Measurements from ENCODE around the gene RWDD3. TPM values are rescaled to one million over a fixed set of nuclear protein-coding genes. Genes with fewer than 3 reads are reported as not detected.

Gene RWDD3
- total RNA-seq, 2 donors from 2014 or later: 15.4 to 15.8 TPM

DNA sequence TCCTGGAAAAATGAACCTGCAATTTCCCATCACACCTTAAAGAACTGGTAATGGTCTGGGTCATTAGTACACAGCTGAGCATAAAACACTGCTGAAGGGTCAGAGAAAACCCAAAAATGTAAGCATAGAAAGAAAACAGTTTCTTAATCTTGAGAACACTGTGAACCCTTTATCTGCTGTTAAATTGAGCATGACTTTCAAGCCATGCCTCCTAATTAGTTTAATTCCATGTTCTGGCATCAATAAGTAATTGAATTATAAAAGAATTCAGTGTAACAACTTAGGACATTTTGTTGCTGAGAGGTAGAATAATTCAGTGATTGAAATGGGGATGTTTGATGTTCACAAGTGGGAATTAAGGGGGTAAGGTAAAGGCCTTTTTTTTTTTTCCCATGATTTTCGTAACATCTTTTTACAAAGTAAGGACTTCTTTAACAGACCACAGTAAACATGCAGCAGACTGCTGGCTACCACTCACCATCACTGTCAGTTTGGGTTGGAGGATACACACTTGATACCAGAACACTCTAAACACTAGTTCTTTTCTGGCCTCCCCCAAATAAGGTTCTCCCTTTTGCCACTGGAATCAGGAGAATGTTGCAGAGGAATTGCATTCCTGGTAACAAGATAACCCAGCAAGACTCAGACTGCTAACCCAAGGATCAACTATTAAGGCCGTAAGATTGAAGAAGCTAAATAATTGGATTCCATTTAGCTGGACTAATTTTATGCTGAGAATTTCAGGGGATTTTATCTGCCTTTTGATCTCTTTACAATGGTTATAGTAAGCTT lies 3.0 kb downstream of the RWDD3 start:
- Mint-ChIP-seq H3K36me3 (ENCODE audit: insufficient read depth in 2 of 2) (peaks cover 14 to 19% of the 10 kb centered on the region in 2 donors), H3K4me1 (ENCODE audit: low read depth) (peaks cover 52% of the 10 kb centered on the region), H3K9me3 (peaks cover 3 to 5% of the 10 kb centered on the region in 2 donors), H3K4me3 (peak overlapping the region in 1 of 2 donors; percentile 79), H3K27me3 (ENCODE audit: low read depth) (no peaks in the 10 kb centered on the region), H3K27ac (no peak overlapping the region)
- DNase-seq: no peak
- no peak for ATAC-seq (replicated peaks in 1 of 2)

DNA sequence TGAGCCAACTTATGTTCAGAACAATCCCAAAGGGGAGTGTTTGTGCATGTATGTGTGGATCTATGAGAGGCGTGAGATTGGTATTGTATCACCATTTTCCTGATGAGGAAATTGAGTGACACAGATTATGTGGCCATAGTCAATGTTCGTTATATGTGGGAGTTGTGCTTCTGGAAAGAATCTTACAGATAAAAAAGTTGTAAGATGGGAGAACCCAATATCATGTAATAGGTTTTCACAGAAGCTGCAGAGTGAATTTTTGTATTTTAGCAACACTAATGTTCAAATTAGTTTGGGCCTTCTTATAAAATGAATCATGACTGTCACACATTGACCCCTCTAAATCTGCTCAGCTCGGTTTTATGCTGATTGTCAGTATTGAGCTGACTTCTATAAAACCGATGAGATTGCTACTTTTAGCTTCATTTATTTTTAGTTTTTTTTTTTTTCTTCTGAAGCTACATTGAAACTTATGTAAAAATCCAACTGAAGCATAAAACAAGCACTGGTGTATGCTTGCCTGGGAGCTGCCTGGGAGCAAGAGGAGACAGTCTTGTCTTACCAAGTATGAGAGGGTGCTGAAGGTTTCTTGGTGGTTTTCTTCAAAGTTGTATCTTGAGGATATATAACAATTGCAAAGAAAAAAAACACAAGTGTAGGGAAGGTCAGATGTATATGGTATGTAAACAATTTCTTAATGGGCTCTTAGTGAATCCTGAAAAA lies 4.1 kb downstream of the RWDD3 start:
- DNase-seq (no peak), ATAC-seq (replicated peaks in 1 of 2) (no peak)
- H3K27ac Mint-ChIP-seq: peak overlapping the region; percentile 13
- peaks cover 17 to 23% of the 10 kb centered on the region in 2 donors for H3K36me3 Mint-ChIP-seq (ENCODE audit: insufficient read depth in 2 of 2)
- H3K4me1 Mint-ChIP-seq (ENCODE audit: low read depth): peaks cover 53% of the 10 kb centered on the region
- H3K27me3 Mint-ChIP-seq (ENCODE audit: low read depth): no peaks in the 10 kb centered on the region
- H3K9me3 Mint-ChIP-seq: peaks cover 3 to 8% of the 10 kb centered on the region in 2 donors
- peak overlapping the region in 1 of 2 donors; percentile 50 for H3K4me3 Mint-ChIP-seq

DNA sequence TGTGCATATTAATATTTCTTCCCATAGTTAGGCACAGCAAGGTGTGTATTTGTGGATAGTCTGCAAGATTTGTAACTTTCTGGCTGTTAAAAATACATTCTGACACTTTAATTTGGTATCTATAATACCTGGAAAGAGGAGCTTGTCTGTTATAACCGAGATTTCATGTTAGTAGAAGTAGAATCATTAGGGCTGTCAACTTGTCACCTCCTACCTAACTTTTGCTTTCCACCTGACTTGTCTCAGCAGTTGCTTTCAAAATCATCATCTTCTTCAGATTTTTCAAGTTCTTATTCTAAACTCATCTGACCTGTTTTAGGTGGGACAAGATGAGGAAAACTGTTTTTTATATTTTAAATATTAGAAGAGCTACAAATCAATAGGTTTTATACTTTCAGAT lies 11.0 kb downstream of the RWDD3 start:
- no peak overlapping the region for H3K4me3 Mint-ChIP-seq
- H3K4me1 Mint-ChIP-seq (ENCODE audit: low read depth): peaks cover 21% of the 10 kb centered on the region
- no peaks in the 10 kb centered on the region for H3K27me3 Mint-ChIP-seq (ENCODE audit: low read depth)
- H3K27ac Mint-ChIP-seq: no peak overlapping the region
- ATAC-seq (replicated peaks in 1 of 2) (no peak), DNase-seq (no peak)
- peaks cover 3 to 8% of the 10 kb centered on the region in 2 donors for H3K9me3 Mint-ChIP-seq
- peaks cover 14 to 15% of the 10 kb centered on the region in 2 donors for H3K36me3 Mint-ChIP-seq (ENCODE audit: insufficient read depth in 2 of 2)

DNA sequence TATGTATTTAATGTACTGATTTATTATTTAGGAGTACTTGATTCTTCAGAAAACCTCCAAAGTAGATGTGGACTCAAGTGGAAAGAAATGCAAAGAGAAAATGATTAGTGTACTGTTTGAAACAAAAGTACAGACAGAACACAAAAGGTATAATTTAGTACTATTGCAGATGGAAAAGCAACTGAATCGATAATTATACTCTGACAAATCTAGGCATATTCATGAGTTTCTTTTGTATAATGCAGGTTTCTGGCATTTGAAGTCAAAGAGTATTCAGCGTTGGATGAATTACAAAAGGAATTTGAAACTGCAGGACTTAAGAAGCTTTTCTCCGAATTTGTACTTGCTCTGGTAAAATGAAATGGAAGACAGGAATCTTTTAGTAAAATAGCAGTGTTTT lies 12.5 kb downstream of the RWDD3 start:
- ATAC-seq (replicated peaks in 1 of 2) (no peak), DNase-seq (no peak)
- Mint-ChIP-seq H3K4me3 (no peak overlapping the region), H3K27me3 (ENCODE audit: low read depth) (no peaks in the 10 kb centered on the region), H3K4me1 (ENCODE audit: low read depth) (peaks cover 13% of the 10 kb centered on the region), H3K27ac (no peak overlapping the region), H3K9me3 (peaks cover 0 to 4% of the 10 kb centered on the region in 2 donors), H3K36me3 (ENCODE audit: insufficient read depth in 2 of 2) (peaks cover 6 to 7% of the 10 kb centered on the region in 2 donors)

DNA sequence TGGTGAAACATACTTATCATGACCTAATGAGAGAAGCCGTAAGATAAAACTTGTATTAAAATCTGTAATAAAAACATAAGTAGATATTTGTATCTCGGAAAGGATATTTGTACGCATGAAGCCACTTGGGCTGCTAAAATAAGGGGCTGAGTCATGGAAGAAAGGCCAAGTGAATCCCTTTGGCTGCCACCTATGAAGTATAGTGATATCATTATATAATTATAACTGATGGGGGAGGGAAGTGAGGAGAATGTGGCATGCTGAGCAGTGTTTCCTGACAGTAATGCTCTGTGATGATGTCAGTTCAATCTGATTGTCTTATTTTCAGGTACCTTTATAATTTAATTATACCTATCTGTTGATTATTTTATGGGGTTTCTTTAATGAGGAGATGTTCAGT lies 13.6 kb downstream of the RWDD3 start:
- no peak for DNase-seq
- Mint-ChIP-seq H3K4me3 (no peak overlapping the region), H3K27ac (peak overlapping the region; percentile 72), H3K27me3 (ENCODE audit: low read depth) (no peaks in the 10 kb centered on the region), H3K4me1 (ENCODE audit: low read depth) (peaks cover 13% of the 10 kb centered on the region), H3K9me3 (no peaks in the 10 kb centered on the region), H3K36me3 (ENCODE audit: insufficient read depth in 2 of 2) (peaks cover 0 to 9% of the 10 kb centered on the region in 2 donors)
- ATAC-seq (replicated peaks in 1 of 2): no peak

DNA sequence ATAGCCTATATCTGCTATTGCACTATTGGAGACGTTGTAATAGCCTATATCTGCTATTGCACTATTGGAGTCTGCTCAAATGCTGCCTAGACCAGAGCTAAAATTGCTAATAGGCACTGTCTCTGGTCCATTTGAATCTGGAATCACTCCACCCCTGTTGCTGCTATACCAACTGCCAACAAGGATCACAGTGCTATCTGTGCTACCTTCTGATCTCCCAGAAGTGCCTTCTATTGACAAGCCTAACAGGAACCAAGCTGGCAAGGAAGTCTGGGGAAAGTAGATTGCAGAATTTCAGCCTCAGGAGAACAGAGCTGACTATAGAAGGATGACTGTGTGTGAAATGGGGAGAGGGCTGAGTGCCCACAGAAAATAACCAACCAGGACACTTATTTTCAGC lies 15.9 kb downstream of the RWDD3 start:
- peaks cover 3 to 7% of the 10 kb centered on the region in 2 donors for H3K36me3 Mint-ChIP-seq (ENCODE audit: insufficient read depth in 2 of 2)
- no peaks in the 10 kb centered on the region for H3K4me1 Mint-ChIP-seq (ENCODE audit: low read depth)
- H3K4me3 Mint-ChIP-seq: no peak overlapping the region
- H3K27me3 Mint-ChIP-seq (ENCODE audit: low read depth): no peaks in the 10 kb centered on the region
- no peak for ATAC-seq (replicated peaks in 1 of 2)
- H3K27ac Mint-ChIP-seq: no peak overlapping the region
- peaks cover 0 to 1% of the 10 kb centered on the region in 2 donors for H3K9me3 Mint-ChIP-seq
- no peak for DNase-seq

DNA sequence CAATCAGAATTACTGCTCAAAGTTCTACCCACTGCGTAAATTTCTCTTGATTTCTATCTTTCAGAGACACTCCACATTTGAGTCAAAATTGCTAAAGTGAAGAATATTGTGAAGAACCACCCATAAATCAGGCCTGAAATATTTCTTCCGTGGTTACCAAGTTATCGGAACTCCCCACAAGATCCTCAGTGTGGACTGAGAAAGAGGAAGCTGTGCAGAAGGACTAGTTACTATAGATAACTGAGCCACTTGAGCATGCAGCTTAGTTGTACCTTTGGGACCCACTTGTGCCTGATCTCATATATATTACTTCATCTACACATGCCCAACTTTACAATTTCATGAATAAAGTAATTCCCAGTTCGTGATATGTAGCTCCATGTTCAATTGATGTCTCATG lies 18.4 kb downstream of the RWDD3 start:
- no peak for DNase-seq
- no peak for ATAC-seq (replicated peaks in 1 of 2)
- no peak overlapping the region for H3K4me3 Mint-ChIP-seq
- peaks cover 0 to 1% of the 10 kb centered on the region in 2 donors for H3K9me3 Mint-ChIP-seq
- H3K27me3 Mint-ChIP-seq (ENCODE audit: low read depth): no peaks in the 10 kb centered on the region
- no peak overlapping the region for H3K27ac Mint-ChIP-seq
- H3K4me1 Mint-ChIP-seq (ENCODE audit: low read depth): no peaks in the 10 kb centered on the region
- peaks cover 3 to 7% of the 10 kb centered on the region in 2 donors for H3K36me3 Mint-ChIP-seq (ENCODE audit: insufficient read depth in 2 of 2)

DNA sequence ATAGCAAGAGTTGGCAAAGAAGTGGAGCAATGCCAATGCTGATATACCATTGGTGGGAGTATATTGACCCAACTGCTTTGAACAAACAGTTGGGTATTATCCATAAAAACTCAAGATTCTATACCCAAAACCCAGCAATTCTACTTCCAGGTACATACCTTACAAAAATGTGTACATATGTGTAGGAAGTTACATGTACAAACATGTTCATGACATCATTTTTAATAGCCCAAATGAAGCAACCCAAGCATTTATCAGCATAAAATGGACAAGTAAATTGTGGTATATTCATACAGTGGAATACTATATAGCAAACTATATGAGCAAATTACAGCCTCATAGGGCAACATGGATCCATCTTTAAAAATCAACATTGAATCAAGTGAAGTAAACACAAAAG lies 20.9 kb downstream of the RWDD3 start:
- peaks cover 3 to 7% of the 10 kb centered on the region in 2 donors for H3K36me3 Mint-ChIP-seq (ENCODE audit: insufficient read depth in 2 of 2)
- no peaks in the 10 kb centered on the region for H3K27me3 Mint-ChIP-seq (ENCODE audit: low read depth)
- H3K9me3 Mint-ChIP-seq: peaks cover 0 to 1% of the 10 kb centered on the region in 2 donors
- H3K27ac Mint-ChIP-seq: no peak overlapping the region
- H3K4me1 Mint-ChIP-seq (ENCODE audit: low read depth): no peaks in the 10 kb centered on the region
- no peak overlapping the region for H3K4me3 Mint-ChIP-seq
- DNase-seq: no peak
- ATAC-seq (replicated peaks in 1 of 2): no peak

DNA sequence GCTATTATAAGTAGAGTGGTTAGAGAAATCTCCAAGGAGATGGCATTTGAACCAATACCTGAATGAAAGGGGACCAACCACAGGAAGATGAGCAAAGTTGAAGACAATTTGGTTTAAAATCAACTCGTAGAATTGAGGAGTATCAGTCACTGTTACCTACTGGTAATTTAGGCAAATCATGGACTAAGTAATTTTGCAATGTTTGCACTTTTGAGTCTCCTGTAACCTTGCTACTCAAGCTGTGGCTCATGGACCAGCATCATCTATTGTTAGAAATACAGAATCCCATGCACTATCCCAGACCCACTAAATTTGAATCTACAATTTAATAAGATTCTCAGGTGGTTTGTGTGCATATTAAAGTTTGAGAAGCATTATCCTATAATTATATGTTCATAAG lies 21.8 kb downstream of the RWDD3 start:
- H3K9me3 Mint-ChIP-seq: peaks cover 0 to 1% of the 10 kb centered on the region in 2 donors
- DNase-seq (no peak), ATAC-seq (replicated peaks in 1 of 2) (no peak)
- peaks cover 3 to 7% of the 10 kb centered on the region in 2 donors for H3K36me3 Mint-ChIP-seq (ENCODE audit: insufficient read depth in 2 of 2)
- no peak overlapping the region for H3K4me3 Mint-ChIP-seq
- H3K27ac Mint-ChIP-seq: no peak overlapping the region
- H3K27me3 Mint-ChIP-seq (ENCODE audit: low read depth): no peaks in the 10 kb centered on the region
- H3K4me1 Mint-ChIP-seq (ENCODE audit: low read depth): no peaks in the 10 kb centered on the region

DNA sequence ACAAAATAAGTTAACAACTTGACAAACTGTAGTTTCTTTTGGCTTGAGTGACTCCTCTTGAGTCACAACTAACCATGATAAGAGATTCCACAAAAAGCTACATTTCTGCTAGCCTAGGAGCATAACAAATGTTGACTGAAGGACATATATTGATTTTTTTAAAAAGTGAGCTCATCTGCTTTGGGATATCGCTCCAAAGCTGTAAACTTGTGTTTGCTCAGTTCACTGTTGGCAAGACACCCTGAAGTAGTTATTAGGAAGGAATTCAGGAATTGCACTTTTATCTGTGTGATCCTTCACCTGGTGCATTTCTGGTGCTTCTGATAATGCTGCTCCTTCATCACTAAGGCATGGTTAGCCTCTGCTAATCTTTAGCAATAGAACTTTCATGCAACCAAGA lies 23.7 kb downstream of the RWDD3 start:
- ATAC-seq (replicated peaks in 1 of 2) (no peak), DNase-seq (no peak)
- H3K27me3 Mint-ChIP-seq (ENCODE audit: low read depth): no peaks in the 10 kb centered on the region
- H3K36me3 Mint-ChIP-seq (ENCODE audit: insufficient read depth in 2 of 2): peaks cover 0 to 3% of the 10 kb centered on the region in 2 donors
- H3K9me3 Mint-ChIP-seq: peaks cover 0 to 3% of the 10 kb centered on the region in 2 donors
- H3K4me1 Mint-ChIP-seq (ENCODE audit: low read depth): no peaks in the 10 kb centered on the region
- H3K27ac Mint-ChIP-seq: no peak overlapping the region
- H3K4me3 Mint-ChIP-seq: no peak overlapping the region

DNA sequence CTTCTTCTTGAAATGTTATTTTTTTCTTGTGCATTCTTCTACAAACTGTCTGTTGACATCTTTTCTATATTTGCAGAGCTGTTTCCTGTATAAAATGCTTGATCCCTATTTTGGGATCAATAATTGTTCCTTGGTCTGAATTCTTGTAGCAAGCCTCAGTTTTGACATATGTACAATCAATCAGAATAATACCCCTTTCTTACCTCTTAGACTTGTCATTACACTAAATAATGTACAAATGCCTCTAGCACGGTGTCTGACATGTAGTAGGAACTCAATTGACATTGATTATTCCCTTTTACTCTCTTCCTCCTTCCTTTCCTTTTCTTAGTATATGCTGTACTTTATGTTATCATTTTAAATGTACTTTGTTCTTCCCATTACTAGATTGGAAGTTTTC lies 25.2 kb downstream of the RWDD3 start:
- ATAC-seq (replicated peaks in 1 of 2) (no peak), DNase-seq (no peak)
- Mint-ChIP-seq H3K27ac (no peak overlapping the region), H3K9me3 (peaks cover 0 to 2% of the 10 kb centered on the region in 2 donors), H3K4me3 (no peak overlapping the region), H3K4me1 (ENCODE audit: low read depth) (no peaks in the 10 kb centered on the region), H3K27me3 (ENCODE audit: low read depth) (no peaks in the 10 kb centered on the region), H3K36me3 (ENCODE audit: insufficient read depth in 2 of 2) (no peaks in the 10 kb centered on the region)

DNA sequence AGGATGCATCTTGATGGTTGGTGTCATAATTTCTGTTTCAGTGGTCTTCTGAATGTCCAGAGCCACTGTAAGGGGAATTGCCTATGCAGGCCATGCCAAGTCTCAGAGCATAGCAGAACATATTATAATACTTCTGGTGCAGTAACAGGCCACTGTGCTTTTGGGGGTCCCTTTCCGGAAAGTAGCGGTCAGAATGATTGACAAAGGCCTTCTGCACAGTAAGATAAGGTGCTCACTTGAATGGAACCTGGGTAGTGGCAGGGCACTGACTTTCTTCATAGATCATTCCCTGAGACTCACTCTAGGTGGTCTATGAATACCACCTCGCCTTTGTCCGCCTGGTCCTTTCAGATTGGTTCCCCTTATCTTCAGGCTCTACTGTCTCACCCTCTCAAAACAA lies 28.9 kb downstream of the RWDD3 start:
- DNase-seq: no peak
- Mint-ChIP-seq H3K9me3 (peaks cover 2 to 4% of the 10 kb centered on the region in 2 donors), H3K27ac (no peak overlapping the region), H3K4me1 (ENCODE audit: low read depth) (no peaks in the 10 kb centered on the region), H3K36me3 (ENCODE audit: insufficient read depth in 2 of 2) (no peaks in the 10 kb centered on the region), H3K4me3 (no peak overlapping the region), H3K27me3 (ENCODE audit: low read depth) (no peaks in the 10 kb centered on the region)
- ATAC-seq (replicated peaks in 1 of 2): no peak

DNA sequence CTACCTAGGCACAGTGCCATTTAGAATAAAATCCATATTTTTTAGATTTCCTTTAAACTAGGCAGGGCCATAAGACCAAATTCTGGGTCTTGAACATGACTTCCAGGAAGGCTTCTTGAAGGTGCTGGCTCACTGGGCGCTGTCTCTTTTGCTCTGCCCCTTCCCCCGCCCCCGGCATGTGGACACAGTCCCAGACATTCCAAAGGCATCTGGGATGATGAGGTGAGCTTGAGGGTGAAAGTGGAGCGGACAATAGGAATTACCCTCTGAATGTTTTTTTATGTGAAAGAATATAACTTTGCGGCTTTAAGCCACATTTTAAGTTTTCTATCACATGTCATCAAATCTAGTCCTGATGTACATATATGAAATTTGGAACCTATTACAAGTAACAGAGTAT lies 29.4 kb downstream of the RWDD3 start:
- Mint-ChIP-seq H3K4me1 (ENCODE audit: low read depth) (no peaks in the 10 kb centered on the region), H3K27ac (no peak overlapping the region), H3K36me3 (ENCODE audit: insufficient read depth in 2 of 2) (no peaks in the 10 kb centered on the region), H3K27me3 (ENCODE audit: low read depth) (no peaks in the 10 kb centered on the region), H3K4me3 (no peak overlapping the region), H3K9me3 (peaks cover 2 to 4% of the 10 kb centered on the region in 2 donors)
- ATAC-seq (replicated peaks in 1 of 2) (no peak), DNase-seq (no peak)

Data from activated T-cell treated with anti-CD3 and anti-CD28 coated beads, Interleukin-2, amount 50 U/mL, for 72 hours (primary cell).